Activated CD4-positive, alpha-beta T cell treated with anti-CD3 and anti-CD28 coated beads, Interleukin-2, amount 10 ng/mL, durations not matched to agents 24 days and 14 days (primary cell): ENCODE results near the gene RAPGEF2. TPM values are rescaled to one million over a fixed set of nuclear protein-coding genes. Genes with fewer than 3 reads are reported as not detected.
"Not testable (repeated sequence)": the region's sequence is repeated elsewhere in the genome, so short reads cannot be mapped to it uniquely, and the experiment has no call there.

Experiments
- DNase-seq: peaks from one replicate; pipeline ENCODE4 v3.0.0; 2022
- H3K27ac Mint-ChIP-seq: one replicate; pipeline ENCODE4 v1.8.0; 2022; ENCODE audit warnings: mild to moderate bottlenecking, mixed read lengths
- H3K27me3 Mint-ChIP-seq: one replicate; pipeline ENCODE4 v1.8.0; 2022; ENCODE audit warnings: mixed read lengths
- H3K36me3 Mint-ChIP-seq: one replicate; pipeline ENCODE4 v1.8.0; 2022; ENCODE audit warnings: low read depth, mild to moderate bottlenecking, mixed read lengths
- H3K4me1 Mint-ChIP-seq: one replicate; pipeline ENCODE4 v1.8.0; 2021; ENCODE audit warnings: mixed read lengths
- H3K4me3 Mint-ChIP-seq: one replicate; pipeline ENCODE4 v1.8.0; 2022; ENCODE audit warnings: mild to moderate bottlenecking, moderate library complexity, mixed read lengths
- H3K9me3 Mint-ChIP-seq: one replicate; pipeline ENCODE4 v1.8.0; 2021; ENCODE audit warnings: mixed read lengths
- intact Hi-C: fragments of 100-400 bp; cut with micrococcal nuclease; formaldehyde crosslinking; loops from one replicate; pipeline ENCODE4 v1.15.1; 2023
- total RNA-seq: library from RNA; stranded (reverse); gene quantifications from 2 replicates; pipeline ENCODE4 v1.2.3, GENCODE V29; 2022

Gene RAPGEF2
- total RNA-seq, 1 donor from 2014 or later = 27.1 TPM

GRCh38 chr4:159308566-159309340 is 205.9 kb downstream of the RAPGEF2 start:
- no peak overlapping the region for H3K27ac Mint-ChIP-seq
- no peaks in the 10 kb centered on the region for H3K27me3 Mint-ChIP-seq
- no peak for DNase-seq
- H3K4me1 Mint-ChIP-seq = no peaks in the 10 kb centered on the region
- H3K36me3 Mint-ChIP-seq = peaks cover 5% of the 10 kb centered on the region
- H3K4me3 Mint-ChIP-seq = no peak overlapping the region
- intact Hi-C loops = no loop called here
- H3K9me3 Mint-ChIP-seq = peaks cover 4% of the 10 kb centered on the region

- Mint-ChIP-seq H3K9me3 (no peaks in the 10 kb centered on the region), H3K27me3 (no peaks in the 10 kb centered on the region), H3K36me3 (peaks cover 5% of the 10 kb centered on the region), H3K4me1 (no peaks in the 10 kb centered on the region), H3K4me3 (no peak overlapping the region), H3K27ac (no peak overlapping the region)
- no peak for DNase-seq
- intact Hi-C loops = no loop called here
Measured at GRCh38 chr4:159312236-159312635, 209.4 kb downstream of the RAPGEF2 start.

GRCh38 chr4:159315879-159316278 is 213.0 kb downstream of the RAPGEF2 start:
- H3K27ac Mint-ChIP-seq, intact Hi-C loops, H3K27me3 Mint-ChIP-seq, H3K36me3 Mint-ChIP-seq, H3K4me1 Mint-ChIP-seq, H3K4me3 Mint-ChIP-seq, DNase-seq, H3K9me3 Mint-ChIP-seq: not testable (repeated sequence)

- intact Hi-C loops = no loop called here
- no peak for DNase-seq
- peaks cover 7% of the 10 kb centered on the region for H3K36me3 Mint-ChIP-seq
Measured at GRCh38 chr4:159317203-159317602, 214.3 kb downstream of the RAPGEF2 start.

GRCh38 chr4:159319027-159319426 is 216.1 kb downstream of the RAPGEF2 start:
- Mint-ChIP-seq H3K27me3 (no peaks in the 10 kb centered on the region), H3K4me3 (no peak overlapping the region), H3K36me3 (peaks cover 18% of the 10 kb centered on the region), H3K27ac (no peak overlapping the region), H3K4me1 (no peaks in the 10 kb centered on the region), H3K9me3 (peaks cover 4% of the 10 kb centered on the region)
- intact Hi-C loops = no loop called here
- DNase-seq = no peak

More at GRCh38 chr4:159317203-159317602, 214.3 kb downstream of the RAPGEF2 start:
- Mint-ChIP-seq H3K27ac (no peak overlapping the region), H3K9me3 (no peaks in the 10 kb centered on the region), H3K4me1 (no peaks in the 10 kb centered on the region), H3K4me3 (no peak overlapping the region), H3K27me3 (no peaks in the 10 kb centered on the region)

GRCh38 chr4:159326480-159326879 is 223.6 kb downstream of the RAPGEF2 start:
- Mint-ChIP-seq H3K27ac (no peak overlapping the region), H3K27me3 (no peaks in the 10 kb centered on the region), H3K4me1 (no peaks in the 10 kb centered on the region), H3K4me3 (no peak overlapping the region), H3K9me3 (peaks cover 4% of the 10 kb centered on the region), H3K36me3 (peaks cover 24% of the 10 kb centered on the region)
- intact Hi-C loops = no loop called here
- DNase-seq = no peak

- Mint-ChIP-seq H3K4me3 (no peak overlapping the region), H3K4me1 (no peaks in the 10 kb centered on the region), H3K27ac (no peak overlapping the region), H3K36me3 (peaks cover 21% of the 10 kb centered on the region), H3K27me3 (no peaks in the 10 kb centered on the region), H3K9me3 (no peaks in the 10 kb centered on the region)
- intact Hi-C loops = no loop called here
- DNase-seq = no peak
Measured at GRCh38 chr4:159328766-159329165, 225.9 kb downstream of the RAPGEF2 start.

- Mint-ChIP-seq H3K27me3 (no peaks in the 10 kb centered on the region), H3K4me3 (no peak overlapping the region), H3K4me1 (no peaks in the 10 kb centered on the region), H3K27ac (no peak overlapping the region), H3K36me3 (peaks cover 31% of the 10 kb centered on the region), H3K9me3 (no peaks in the 10 kb centered on the region)
- DNase-seq = no peak
- intact Hi-C loops = no loop called here
Measured at GRCh38 chr4:159334461-159334860, 231.6 kb downstream of the RAPGEF2 start.

GRCh38 chr4:159337041-159337440 is 234.2 kb downstream of the RAPGEF2 start:
- no peaks in the 10 kb centered on the region for H3K9me3 Mint-ChIP-seq
- no peak overlapping the region for H3K4me3 Mint-ChIP-seq
- intact Hi-C loops = no loop called here
- H3K27ac Mint-ChIP-seq = no peak overlapping the region
- H3K36me3 Mint-ChIP-seq = peaks cover 29% of the 10 kb centered on the region
- H3K27me3 Mint-ChIP-seq = no peaks in the 10 kb centered on the region
- DNase-seq = no peak
- no peaks in the 10 kb centered on the region for H3K4me1 Mint-ChIP-seq

- Mint-ChIP-seq H3K4me1 (no peaks in the 10 kb centered on the region), H3K27me3 (no peaks in the 10 kb centered on the region), H3K9me3 (no peaks in the 10 kb centered on the region), H3K36me3 (peaks cover 36% of the 10 kb centered on the region), H3K27ac (no peak overlapping the region), H3K4me3 (no peak overlapping the region)
- intact Hi-C loops = no loop called here
- DNase-seq = no peak
Measured at GRCh38 chr4:159341522-159341921, 238.6 kb downstream of the RAPGEF2 start.

GRCh38 chr4:159342374-159342773 is 239.5 kb downstream of the RAPGEF2 start:
- H3K4me3 Mint-ChIP-seq = no peak overlapping the region
- H3K36me3 Mint-ChIP-seq = peaks cover 36% of the 10 kb centered on the region
- no peaks in the 10 kb centered on the region for H3K4me1 Mint-ChIP-seq
- H3K9me3 Mint-ChIP-seq = no peaks in the 10 kb centered on the region
- no peaks in the 10 kb centered on the region for H3K27me3 Mint-ChIP-seq
- no peak overlapping the region for H3K27ac Mint-ChIP-seq
- DNase-seq = no peak
- intact Hi-C loops = no loop called here

- Mint-ChIP-seq H3K9me3 (no peaks in the 10 kb centered on the region), H3K27ac (no peak overlapping the region), H3K4me3 (no peak overlapping the region), H3K27me3 (no peaks in the 10 kb centered on the region), H3K4me1 (no peaks in the 10 kb centered on the region), H3K36me3 (peaks cover 36% of the 10 kb centered on the region)
- DNase-seq = no peak
- intact Hi-C loops = no loop called here
Measured at GRCh38 chr4:159343116-159343515, 240.2 kb downstream of the RAPGEF2 start.

- H3K9me3 Mint-ChIP-seq = no peaks in the 10 kb centered on the region
- intact Hi-C loops = no loop called here
- DNase-seq = no peak
- H3K4me1 Mint-ChIP-seq = no peaks in the 10 kb centered on the region
- no peak overlapping the region for H3K27ac Mint-ChIP-seq
- H3K36me3 Mint-ChIP-seq = peaks cover 28% of the 10 kb centered on the region
- H3K4me3 Mint-ChIP-seq = no peak overlapping the region
- H3K27me3 Mint-ChIP-seq = no peaks in the 10 kb centered on the region
Measured at GRCh38 chr4:159344877-159345276, 242.0 kb downstream of the RAPGEF2 start.

GRCh38 chr4:159346681-159347080 is 243.8 kb downstream of the RAPGEF2 start:
- no peaks in the 10 kb centered on the region for H3K9me3 Mint-ChIP-seq
- H3K4me3 Mint-ChIP-seq = no peak overlapping the region
- DNase-seq = no peak
- no peaks in the 10 kb centered on the region for H3K4me1 Mint-ChIP-seq
- H3K36me3 Mint-ChIP-seq = peaks cover 28% of the 10 kb centered on the region
- H3K27me3 Mint-ChIP-seq = no peaks in the 10 kb centered on the region
- intact Hi-C loops = no loop called here
- no peak overlapping the region for H3K27ac Mint-ChIP-seq

GRCh38 chr4:159347813-159348212 is 244.9 kb downstream of the RAPGEF2 start:
- Mint-ChIP-seq H3K27ac (no peak overlapping the region), H3K27me3 (no peaks in the 10 kb centered on the region), H3K4me3 (no peak overlapping the region), H3K36me3 (peaks cover 23% of the 10 kb centered on the region), H3K4me1 (no peaks in the 10 kb centered on the region), H3K9me3 (no peaks in the 10 kb centered on the region)
- DNase-seq = no peak
- intact Hi-C loops = no loop called here
